ENCODE data around the gene PPA2.

- TF ChIP-seq EP300 (IDR thresholded peaks at IDR 0.05) = no peak
- TF ChIP-seq CTCF (IDR thresholded peaks at IDR 0.05) = no peak
- TF ChIP-seq POLR2AphosphoS5 (IDR thresholded peaks at IDR 0.05) = no peak
- no peak for TF ChIP-seq POLR2A (IDR thresholded peaks at IDR 0.05)
These were observed 116.4 kb downstream of the PPA2 start for GRCh38 chr4:105357258-105357980.
